Measurements from ENCODE around the gene MBTD1. TPM values are rescaled to one million over a fixed set of nuclear protein-coding genes. Genes with fewer than 3 reads are reported as not detected.
A peak's percentile ranks its signal among the peaks of the same experiment; 100 is the strongest.

The MBTD1 gene
- total RNA-seq, 4 donors from 2014 or later, result 4.6 to 9.8 (median 7.6) TPM

GRCh38 chr17:51169340-51169739 is 90.5 kb downstream of the MBTD1 start:
- Histone ChIP-seq H3K4me1 (peaks cover 4 to 16% of the 10 kb centered on the region in 2 donors), H3K4me3 (no peak overlapping the region), H3K36me3 (peaks cover 0 to 47% of the 10 kb centered on the region in 2 donors), H3K27ac (no peak overlapping the region), H3K27me3 (no peaks in the 10 kb centered on the region), H3K9me3 (no peaks in the 10 kb centered on the region)
- intact Hi-C loops (cut with DNase I; ENCODE audit: low total_unique reads) (no loop called here), in situ Hi-C loops (cut with MboI; ENCODE audit: low sequenced_read_pairs in 4 of 4) (loop anchor here in 2 of 4 donors (25.0 kb wide), 1 partner anchor 307 kb away; the partner anchor contains the start of gene TOB1 (in 2 of the 2))
- TF ChIP-seq POLR2A (IDR thresholded peaks at IDR 0.05) (no peak), CTCF (IDR thresholded peaks at IDR 0.05 in 4 of 5, conservative IDR thresholded peaks at IDR 0.05 in 1 of 5) (no peak)
- DNase-seq (no peak), ATAC-seq (no peak)

DNA sequence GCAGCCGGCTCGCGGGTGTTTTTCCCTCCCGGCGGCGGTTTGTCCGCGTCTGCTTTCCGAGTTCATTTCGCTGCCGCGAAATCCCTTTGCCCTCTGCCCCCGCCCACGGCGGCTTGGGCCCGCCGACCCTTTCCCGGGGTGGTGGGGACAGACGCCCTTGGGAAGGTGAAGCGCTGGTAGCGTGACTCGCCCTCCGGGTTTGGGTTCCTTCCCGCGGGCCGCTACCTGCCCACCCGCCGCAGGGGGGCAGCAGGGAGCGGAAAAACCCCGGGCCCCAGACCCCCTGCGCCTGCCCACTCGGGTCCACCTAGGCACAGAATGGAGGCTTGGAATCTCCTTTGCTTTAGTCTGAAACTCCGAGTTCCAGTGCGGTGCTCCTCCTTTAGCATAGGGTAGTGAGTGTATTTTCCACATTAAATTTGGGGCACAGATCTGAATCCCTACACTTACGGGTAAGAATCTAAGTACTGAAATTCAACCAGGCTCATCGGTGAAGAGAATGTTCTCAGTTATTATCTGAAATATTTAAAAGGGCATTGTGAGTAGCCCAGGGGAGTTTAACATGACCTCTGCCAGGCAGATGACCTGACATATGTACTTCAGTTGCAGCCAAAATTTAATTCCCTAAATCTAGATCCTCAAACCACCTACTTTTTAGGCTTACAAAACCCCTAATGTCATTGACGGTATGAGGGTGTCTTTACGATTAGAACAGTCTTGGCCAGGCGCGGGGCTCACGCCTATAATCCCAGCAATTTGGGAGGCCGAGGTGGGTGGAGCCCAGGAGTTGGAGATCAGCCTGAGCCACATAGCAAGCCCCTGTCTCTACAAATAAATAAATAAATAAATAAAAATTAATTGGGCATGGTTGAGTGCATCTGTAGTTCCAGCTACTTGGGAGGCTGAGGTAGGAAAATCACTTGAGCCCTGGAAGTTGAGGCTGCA is 92.6 kb downstream of the MBTD1 start:
- peak overlapping the region; percentile 80 to 97 (median 88) for H3K4me3 ChIP-seq
- in situ Hi-C loops (cut with MboI; ENCODE audit: low sequenced_read_pairs in 4 of 4), result loop anchor here in 2 of 4 donors (25.0 kb wide), 1 partner anchor 305 kb away; the partner anchor contains the start of gene TOB1 (in 2 of the 2)
- H3K9me3 ChIP-seq, result no peaks in the 10 kb centered on the region
- peak overlapping the region; percentile 93 to 100 (median 98) for H3K27ac ChIP-seq
- DNase-seq (peak; percentile 19 to 59), ATAC-seq (peak; percentile 39 to 49)
- intact Hi-C loops (cut with DNase I; ENCODE audit: low total_unique reads), result loop anchor here (1.0 to 2.0 kb wide), 2 partner anchors 14 to 94 kb away; partner anchors contain the start of genes MBTD1, NME1 and UTP18
- H3K27me3 ChIP-seq, result no peaks in the 10 kb centered on the region
- H3K4me1 ChIP-seq, result peaks cover 4 to 16% of the 10 kb centered on the region in 2 donors
- H3K36me3 ChIP-seq, result peaks cover 0 to 61% of the 10 kb centered on the region in 2 donors
- no peak for TF ChIP-seq POLR2A (IDR thresholded peaks at IDR 0.05)
- TF ChIP-seq CTCF (IDR thresholded peaks at IDR 0.05 in 4 of 5, conservative IDR thresholded peaks at IDR 0.05 in 1 of 5), result peak; percentile 45 to 78 (median 71)

DNA sequence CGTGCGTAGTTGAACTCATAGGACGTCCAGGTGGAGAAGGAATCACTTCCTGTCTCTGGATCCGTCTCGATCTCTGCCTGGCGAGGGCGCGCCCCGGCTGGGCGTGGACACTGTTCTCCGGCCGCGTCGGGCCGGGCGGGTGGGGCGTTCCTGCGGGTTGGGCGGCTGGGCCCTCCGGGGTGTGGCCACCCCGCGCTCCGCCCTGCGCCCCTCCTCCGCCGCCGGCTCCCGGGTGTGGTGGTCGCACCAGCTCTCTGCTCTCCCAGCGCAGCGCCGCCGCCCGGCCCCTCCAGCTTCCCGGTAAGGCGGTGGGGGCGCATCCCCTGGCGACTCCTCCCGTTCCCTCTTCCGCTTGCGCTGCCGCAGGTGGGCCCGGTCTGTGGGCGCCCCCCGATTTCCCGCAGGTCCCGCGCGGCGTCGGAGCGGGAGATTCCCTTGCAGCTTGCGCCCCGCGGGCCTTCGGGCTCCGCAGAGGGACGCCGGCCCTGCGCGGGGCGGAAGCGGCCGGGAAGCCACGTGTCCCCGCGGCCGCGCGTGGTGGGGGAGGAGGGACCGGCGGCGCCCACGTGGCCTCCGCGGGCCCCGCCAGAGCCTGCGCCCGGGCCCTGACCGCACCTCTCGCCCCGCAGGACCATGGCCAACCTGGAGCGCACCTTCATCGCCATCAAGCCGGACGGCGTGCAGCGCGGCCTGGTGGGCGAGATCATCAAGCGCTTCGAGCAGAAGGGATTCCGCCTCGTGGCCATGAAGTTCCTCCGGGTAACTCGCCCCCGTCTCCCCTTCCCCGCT is 93.5 kb downstream of the MBTD1 start, which contains the start of gene NME2:
TSS of gene NME2 (plus strand) at position 214 of the 789 bp plus-strand sequence. CDS start at position 634, 420 bp downstream.
- H3K4me3 ChIP-seq, result peak within 1 kb of the TSS; percentile 80 to 97 (median 88)
- no peaks in the 10 kb centered on the region for H3K27me3 ChIP-seq
- H3K36me3 ChIP-seq, result peaks cover 0 to 60% of the 10 kb centered on the region in 2 donors
- H3K4me1 ChIP-seq, result peaks cover 4 to 16% of the 10 kb centered on the region in 2 donors
- peak; percentile 85 to 89 for DNase-seq
- no peaks in the 10 kb centered on the region for H3K9me3 ChIP-seq
- peak; percentile 87 to 88 for ATAC-seq
- TF ChIP-seq POLR2A (IDR thresholded peaks at IDR 0.05), result peak; percentile 75 to 78
- peak in 1 of 5 experiments; percentile 16 for TF ChIP-seq CTCF (IDR thresholded peaks at IDR 0.05 in 4 of 5, conservative IDR thresholded peaks at IDR 0.05 in 1 of 5)
- intact Hi-C loops (cut with DNase I; ENCODE audit: low total_unique reads), result loop anchor here (1.0 to 2.0 kb wide), 2 partner anchors 13 to 94 kb away; partner anchors contain the start of genes MBTD1, NME1 and UTP18
- peak within 1 kb of the TSS; percentile 93 to 100 (median 98) for H3K27ac ChIP-seq
- in situ Hi-C loops (cut with MboI; ENCODE audit: low sequenced_read_pairs in 4 of 4), result loop anchor here in 2 of 4 donors (25.0 kb wide), 1 partner anchor 304 kb away; the partner anchor contains the start of gene TOB1 (in 2 of the 2)

DNA sequence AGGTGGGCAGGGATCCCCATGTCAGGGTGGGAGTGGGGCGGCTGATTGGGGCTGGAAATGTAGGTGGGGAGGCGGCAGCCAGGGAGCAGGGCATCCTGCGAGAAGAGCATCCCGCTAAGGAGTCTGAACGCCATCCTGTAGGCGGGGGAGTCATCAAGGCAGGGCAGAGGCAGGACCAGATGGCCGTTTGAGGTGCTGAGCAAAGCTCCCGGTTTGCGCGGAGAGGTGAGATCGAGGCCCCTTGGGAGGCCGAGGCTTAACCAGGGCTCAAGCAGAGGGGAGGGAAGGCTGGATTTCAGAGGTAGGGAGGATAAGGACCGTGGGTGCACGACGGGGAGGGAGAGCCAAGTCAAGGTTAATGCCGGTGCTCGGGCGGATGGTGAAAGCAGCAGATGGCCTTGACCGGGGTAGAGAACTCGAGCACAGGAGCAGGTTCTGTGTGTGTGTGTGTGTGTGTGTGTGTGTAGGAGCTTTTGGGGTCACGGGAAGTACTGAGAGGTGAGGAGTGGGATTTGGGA is 94.1 kb downstream of the MBTD1 start:
- no peaks in the 10 kb centered on the region for H3K9me3 ChIP-seq
- H3K4me1 ChIP-seq, result peaks cover 4 to 16% of the 10 kb centered on the region in 2 donors
- no peak for DNase-seq
- in situ Hi-C loops (cut with MboI; ENCODE audit: low sequenced_read_pairs in 4 of 4) (loop anchor here in 2 of 4 donors (25.0 kb wide), 1 partner anchor 303 kb away; the partner anchor contains the start of gene TOB1 (in 2 of the 2)), intact Hi-C loops (cut with DNase I; ENCODE audit: low total_unique reads) (loop anchor here (1.0 to 2.0 kb wide), 2 partner anchors 12 to 95 kb away; partner anchors contain the start of genes MBTD1, NME1 and UTP18)
- ATAC-seq, result no peak
- peak overlapping the region; percentile 80 to 97 (median 88) for H3K4me3 ChIP-seq
- peaks cover 0 to 60% of the 10 kb centered on the region in 2 donors for H3K36me3 ChIP-seq
- no peak for TF ChIP-seq POLR2A (IDR thresholded peaks at IDR 0.05)
- no peak for TF ChIP-seq CTCF (IDR thresholded peaks at IDR 0.05 in 4 of 5, conservative IDR thresholded peaks at IDR 0.05 in 1 of 5)
- peak overlapping the region; percentile 93 to 100 (median 98) for H3K27ac ChIP-seq
- H3K27me3 ChIP-seq, result no peaks in the 10 kb centered on the region

Data from gastrocnemius medialis (tissue), 4 donors.